NCI-H345 treated with DMSO at 0.1 percent for 48 hours (cell line): ENCODE measurements around the gene ACACA.
"Not testable (repeated sequence)": the region's sequence is repeated elsewhere in the genome, so short reads cannot be mapped to it uniquely, and the experiment has no call there.

Source experiments
- DNase-seq: peaks from one replicate; lab custom pipeline; 2025; ENCODE audit not compliant: unreplicated experiment; lab: John Stamatoyannopoulos, UW

Gene ACACA

DNA sequence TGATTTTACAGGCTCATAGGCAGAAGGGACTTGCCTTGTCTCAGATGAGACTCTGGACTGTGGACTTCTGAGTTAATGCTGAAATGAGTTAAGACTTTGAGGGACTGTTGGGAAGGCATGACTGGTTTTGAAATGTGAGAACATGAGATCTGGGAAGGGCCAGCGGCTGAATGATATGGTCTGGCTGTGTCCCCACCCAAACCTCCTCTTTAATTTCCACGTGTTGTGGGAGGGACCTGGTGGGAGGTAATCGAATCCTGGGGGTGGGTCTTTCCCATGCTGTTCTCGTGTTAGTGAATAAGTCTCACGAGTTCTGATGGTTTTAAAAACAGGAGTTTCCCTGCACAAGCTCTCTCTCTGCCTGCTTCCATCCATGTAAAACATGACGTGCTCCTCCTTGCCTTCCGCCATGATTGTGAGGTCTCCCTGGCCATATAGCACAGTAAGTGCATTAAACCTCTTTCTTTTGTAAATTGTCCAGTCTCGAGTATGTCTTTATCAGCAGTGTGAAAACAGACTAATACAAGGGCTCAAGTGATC, 59.7 kb downstream of the ACACA start:
- not testable (repeated sequence) for DNase-seq

DNA sequence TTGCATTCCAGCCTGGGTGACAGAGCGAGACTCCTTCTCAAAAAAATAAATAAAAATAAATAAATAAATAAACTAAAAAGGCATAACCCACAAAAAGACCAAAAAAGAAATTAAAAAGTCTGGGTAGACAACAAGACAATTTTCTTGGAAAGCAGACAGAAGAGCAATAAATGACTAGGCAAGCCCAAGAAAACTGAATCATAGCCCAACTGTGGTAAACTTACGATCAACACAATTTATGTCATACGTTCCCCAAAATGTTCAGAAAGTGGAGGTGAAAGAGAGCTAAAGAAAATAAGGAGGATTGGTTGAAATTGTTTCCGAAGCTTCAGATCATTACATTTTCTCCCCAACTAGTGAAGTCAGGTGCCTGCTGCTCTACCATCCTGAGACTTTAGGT, 62.1 kb downstream of the ACACA start:
- no peak for DNase-seq

DNA sequence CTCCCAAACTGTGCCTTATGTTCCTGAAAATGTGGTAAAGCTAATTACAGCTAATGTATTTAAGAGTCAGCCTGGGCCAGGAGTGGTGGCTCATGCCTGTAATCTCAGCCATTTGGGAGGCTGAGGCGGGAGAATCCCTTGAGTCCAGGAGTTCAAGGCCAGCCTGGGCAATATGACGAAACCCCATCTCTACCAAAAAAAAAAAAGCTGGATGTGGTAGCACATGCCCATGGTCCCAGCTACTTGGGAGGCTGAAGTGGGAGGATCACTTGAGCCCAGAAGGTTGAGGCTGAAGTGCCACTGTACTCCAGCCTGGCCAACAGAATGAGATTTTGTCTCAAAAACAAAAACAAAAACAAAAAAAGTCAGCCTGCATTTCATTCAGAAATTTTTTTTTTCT, 64.0 kb downstream of the ACACA start:
- no peak for DNase-seq

DNA sequence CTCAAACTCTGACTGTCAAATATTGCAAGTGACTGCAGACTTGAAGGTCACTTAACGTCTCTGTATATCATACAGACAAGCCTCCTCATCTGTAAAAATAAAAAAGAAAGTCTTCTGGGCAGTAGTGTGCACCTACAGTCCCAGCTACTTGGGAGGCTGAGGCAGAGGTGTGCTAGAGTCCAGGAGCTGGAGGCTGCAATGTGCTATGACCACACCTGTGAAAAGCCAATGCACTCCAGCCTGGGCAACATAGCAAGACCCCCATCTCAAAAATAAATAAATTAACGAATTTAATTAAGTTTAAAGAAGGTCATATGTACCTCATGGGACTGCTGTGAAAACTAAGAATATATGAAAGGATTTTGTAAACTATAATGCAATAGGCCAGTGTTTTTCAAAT, 65.8 kb downstream of the ACACA start:
- DNase-seq, result no peak

DNA sequence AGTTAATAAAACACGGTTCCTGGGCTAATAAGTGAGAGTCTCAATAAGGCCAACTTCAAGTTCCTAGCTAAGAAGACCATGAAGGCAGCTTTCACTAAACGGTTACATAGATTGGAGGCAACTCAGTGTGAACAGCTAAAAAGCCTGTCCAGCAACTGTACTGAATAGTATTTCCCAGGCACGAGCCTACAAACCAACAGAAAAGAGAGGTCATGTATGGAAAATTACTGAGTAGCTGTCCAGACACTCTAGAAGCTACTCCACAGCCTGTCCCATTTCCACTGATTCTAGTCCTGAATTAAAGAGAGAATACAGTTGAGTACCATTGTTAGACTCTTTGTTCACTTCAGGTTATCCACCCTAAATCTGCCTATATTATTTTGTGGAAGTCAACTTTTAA, 67.3 kb downstream of the ACACA start:
- no peak for DNase-seq

- no peak for DNase-seq
Observed at GRCh38 chr17:37338847-37339246, 67.8 kb downstream of the ACACA start.

DNA sequence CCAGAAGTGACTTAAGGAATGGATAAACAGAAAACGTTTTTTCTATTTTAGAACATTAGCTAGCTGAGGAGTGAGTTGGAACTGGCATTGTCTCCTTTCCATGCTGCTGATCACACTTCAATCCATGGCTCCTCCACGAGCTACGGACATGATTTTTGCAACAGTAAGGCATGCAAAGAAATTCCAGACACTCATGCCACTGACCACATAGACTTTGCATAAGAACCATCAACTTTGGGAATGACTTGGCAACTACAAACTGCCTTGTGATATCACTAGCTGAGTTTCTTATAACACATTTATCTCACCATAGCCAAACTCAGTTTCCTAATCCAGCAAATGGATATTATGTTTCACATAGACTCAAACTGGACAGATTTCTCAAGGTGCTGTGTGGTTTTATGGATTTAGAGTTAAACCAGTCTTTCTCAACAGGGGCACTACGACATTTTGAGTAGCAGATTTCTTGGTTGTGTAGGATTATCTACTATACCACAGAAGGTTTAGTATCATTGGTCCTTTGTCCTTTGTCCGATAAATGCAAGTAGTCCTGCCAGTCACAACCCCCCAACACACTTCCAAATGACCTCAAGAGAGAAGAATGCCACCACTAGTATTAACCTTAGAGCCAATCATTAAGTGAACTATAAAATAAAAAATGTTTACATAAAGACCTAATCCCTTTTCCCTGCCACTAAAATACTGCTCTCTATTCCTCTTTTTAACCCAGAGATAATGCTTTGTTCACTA, 79.1 kb downstream of the ACACA start:
- no peak for DNase-seq

DNA sequence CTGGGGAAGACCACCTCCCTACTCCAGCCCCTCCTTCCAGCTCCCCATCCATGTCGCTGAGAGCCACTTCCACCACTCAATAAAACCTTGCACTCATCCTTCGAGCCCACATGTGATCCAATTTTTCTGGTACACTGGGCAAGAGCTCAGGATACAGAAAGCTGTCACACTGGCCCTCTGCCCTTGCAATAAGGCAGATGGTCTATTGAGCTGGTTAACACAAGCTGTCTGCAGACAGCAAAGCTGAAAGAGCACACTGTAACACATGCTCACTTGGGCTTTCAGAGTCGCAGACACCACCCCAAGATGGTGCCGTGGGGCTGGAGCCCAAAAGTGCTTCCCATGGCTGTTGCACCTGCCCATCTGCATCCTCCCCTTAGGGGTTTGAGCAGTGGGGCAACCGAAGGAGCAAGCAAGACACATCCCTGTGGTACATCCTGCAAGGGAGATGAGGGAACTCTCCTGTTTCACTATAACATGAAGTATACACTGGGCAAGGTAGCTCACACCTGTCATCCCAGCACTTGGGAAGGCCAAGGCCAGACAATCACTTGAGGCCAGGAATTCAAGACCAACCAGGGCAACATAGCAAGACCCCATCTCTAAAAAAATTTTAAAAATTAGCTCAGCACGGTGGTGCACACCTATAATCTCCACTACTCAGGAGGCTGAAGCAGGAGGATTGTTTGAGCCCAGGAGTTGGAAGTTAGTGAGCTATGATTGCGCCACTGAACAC, 83.6 kb downstream of the ACACA start:
- no peak for DNase-seq

DNA sequence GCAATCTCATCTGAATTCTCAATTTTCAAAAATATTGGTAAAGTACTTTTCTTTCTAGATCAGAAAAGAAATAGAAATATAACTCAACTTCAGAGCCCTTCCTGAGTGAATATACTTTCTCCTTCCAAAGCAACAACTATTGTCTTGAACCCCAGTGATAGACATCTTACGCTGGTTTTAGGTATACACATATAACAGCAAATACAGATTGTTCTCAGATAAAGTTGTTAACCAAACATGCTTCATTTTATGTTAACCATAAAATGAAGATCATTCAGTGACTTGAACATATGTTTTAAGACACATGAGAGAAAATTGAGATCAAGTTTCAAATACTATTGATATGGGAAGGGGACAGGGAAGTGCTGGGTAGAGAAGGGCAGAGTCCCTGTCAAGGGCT, 84.5 kb downstream of the ACACA start:
- DNase-seq, result no peak

DNA sequence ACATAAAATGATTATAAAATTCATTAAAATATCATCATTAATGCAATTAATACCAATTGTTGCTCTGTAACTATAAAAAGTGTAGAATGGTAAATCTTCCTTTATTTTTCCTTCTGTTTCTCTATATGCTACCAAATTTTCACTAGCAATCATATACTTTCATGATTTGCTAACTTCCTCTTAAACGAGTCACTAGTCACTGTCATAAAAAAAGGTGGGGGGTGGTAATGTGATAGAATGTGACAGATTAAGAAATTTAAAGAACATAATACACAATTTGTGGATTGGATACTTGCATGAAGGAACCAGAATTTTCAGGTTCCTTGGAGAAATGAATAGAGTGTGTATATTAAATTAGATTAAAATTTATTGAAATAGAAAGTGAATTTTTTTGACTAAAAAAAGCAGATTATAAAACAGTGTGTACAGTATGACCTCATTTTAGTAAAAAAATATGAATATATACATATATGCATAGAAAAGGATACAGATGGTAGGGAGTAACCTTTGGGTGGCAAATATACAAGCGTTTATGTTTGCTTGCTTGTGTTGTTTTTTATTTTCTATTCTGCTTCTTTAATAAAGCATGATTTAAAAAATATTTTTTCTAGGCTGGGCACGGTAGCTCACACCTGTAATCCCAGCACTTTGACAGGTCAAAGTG, 87.6 kb downstream of the ACACA start:
- DNase-seq, result no peak

DNA sequence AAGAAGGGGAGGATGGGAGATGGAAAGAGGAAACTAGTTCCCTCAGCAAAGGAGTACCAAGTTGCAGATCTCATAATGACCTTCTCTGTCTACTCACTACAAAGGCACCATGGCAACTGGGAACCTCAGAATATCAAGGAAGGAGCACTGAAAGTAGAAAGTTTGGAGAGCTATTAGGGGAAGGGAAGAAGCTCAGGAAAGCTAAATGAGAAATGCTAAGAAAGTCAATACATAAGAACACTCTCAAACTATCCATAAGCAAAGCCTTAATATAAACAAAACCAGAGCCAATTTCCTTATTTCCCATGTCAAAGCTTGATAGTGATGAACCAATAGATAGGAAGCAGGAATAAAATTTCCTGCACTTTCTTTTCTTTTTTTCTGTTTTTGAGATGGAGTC, 88.8 kb downstream of the ACACA start:
- DNase-seq, result no peak

DNA sequence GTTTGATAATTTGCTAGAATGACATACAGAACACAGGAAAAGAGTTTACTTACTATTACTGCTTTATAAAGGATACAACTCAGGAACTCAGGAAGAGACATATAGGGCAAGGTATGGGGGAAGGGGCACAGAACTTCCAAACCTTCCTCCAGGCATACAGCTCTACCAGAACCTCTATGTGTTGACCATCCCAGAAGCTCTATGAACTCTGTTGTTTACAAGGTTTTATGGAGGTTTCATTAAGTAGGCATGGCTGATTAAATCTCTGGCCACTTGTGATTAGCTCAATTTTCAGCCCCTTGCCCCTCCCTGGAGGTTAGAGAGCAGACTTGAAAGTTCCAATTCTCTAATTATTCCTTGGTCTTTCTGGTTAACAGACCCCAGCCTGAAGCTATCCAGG, 91.0 kb downstream of the ACACA start:
- DNase-seq, result no peak

GRCh38 chr17:37312137-37312923, 94.3 kb downstream of the ACACA start:
- DNase-seq, result no peak

DNA sequence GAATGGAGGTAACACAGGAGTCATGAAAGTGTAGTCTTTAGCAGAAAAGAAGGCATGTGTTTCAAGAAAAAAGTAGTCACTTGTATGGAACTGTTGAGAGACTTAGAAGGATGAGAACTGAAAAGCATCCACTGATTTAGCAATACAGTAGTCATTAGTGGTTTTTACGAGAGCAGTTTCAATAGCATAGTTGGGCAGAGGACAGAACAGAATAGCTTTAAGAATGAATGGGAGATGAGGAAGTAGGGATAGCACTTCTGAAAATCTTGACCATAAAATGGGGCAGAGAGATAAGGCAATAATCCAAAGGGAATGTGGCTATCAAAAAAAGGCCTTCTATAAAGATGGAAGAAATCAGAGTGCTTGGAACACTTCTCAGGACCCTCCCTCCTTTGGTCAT, 95.7 kb downstream of the ACACA start:
- DNase-seq, result no peak

DNA sequence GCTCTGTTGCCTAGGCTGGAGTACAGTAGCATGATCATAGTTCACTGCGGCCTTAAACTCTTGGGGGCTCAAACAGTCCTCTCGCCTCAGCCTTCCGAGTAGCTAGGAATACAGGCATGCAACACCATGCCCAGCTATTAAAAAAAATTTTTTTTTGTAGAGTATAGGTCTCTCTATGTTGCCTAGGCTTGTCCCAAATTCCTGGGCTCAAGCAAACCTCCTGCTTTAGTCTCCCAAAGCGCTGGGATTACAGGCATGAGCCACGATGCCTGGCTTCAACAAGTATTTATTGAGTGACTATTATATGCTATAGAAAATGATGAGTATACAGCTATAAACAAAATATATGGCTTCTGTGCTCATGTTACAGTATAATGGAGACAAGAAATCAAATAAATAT, 97.6 kb downstream of the ACACA start:
- DNase-seq, result no peak

DNA sequence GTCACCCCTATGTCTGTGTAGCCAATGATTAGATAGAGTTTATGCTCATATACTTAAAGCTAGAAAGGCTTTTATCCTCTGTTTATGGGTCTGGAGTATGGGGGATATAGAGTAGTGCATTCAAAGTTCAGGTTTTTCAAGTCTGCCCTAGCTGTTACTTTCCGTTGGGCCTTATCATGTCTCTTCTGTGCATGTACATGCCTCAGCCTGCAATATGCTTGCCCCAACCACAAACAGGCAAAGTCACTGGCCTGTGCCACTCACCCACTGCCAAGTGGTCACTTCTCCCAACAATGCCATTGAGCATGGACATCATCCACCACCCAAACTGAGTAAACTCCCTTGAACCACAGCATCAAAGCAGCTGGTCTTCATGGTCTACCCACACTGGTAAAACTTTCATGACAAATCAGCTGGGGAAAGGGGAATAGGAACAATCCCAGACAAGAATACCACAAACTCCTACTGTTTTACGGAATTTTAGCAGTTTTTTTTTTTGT, 101.2 kb downstream of the ACACA start:
- DNase-seq, result no peak

GRCh38 chr17:37301288-37301687, 105.3 kb downstream of the ACACA start:
- no peak for DNase-seq

GRCh38 chr17:37300683-37301082, 106.0 kb downstream of the ACACA start:
- DNase-seq, result no peak

GRCh38 chr17:37299257-37299980, 107.2 kb downstream of the ACACA start:
- DNase-seq, result no peak

DNA sequence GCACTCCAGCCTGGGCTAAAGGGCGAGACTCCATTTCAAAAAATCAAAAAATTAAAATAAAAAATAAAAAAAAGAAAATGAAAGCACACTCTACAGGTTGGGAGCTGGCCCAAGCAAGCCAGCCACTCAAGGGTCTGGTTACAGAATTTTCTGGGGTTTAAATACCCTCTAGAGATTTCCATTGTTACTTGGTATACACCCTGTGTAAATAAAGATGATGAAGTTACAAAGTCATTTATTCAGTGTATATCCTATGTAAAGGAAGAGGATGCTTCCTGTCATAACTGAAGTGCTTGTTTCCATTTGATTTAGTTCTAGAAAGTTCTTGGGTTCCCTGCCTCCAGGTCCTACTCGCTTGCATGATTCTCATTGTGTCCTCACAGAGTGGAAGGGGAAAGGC, 110.7 kb downstream of the ACACA start:
- no peak for DNase-seq
